HG03521 (cell line): Measurements from ENCODE around the gene TMPRSS11B.
"Not testable (repeated sequence)": the region's sequence is repeated elsewhere in the genome, so short reads cannot be mapped to it uniquely, and the experiment has no call there.

ENCODE experiments used
- ATAC-seq: cut with Tn5 transposase; IDR thresholded peaks from one replicate; pipeline ENCODE4 v1.9.1; 2021; ENCODE audit warnings: mild to moderate bottlenecking, moderate library complexity; ENCODE audit not compliant: unreplicated experiment

TMPRSS11B gene

GRCh38 chr4:68245594-68245993 lies at the start of gene TMPRSS11B:
TMPRSS11B (minus strand) TSS chr4:68245694; CDS start chr4:68245558, 136 bp downstream.
- no peak for ATAC-seq

GRCh38 chr4:68291256-68291655 lies 45.8 kb upstream of the TMPRSS11B start:
- no peak for ATAC-seq

- no peak for ATAC-seq
These were observed 42.9 kb upstream of the TMPRSS11B start for GRCh38 chr4:68288393-68288740.

GRCh38 chr4:68287704-68288392 lies 42.4 kb upstream of the TMPRSS11B start:
- no peak for ATAC-seq

- no peak for ATAC-seq
These were observed 38.2 kb upstream of the TMPRSS11B start for GRCh38 chr4:68283714-68284113.

GRCh38 chr4:68283095-68283494 lies 37.6 kb upstream of the TMPRSS11B start:
- ATAC-seq: no peak

- not testable (repeated sequence) for ATAC-seq
These were observed 36.6 kb upstream of the TMPRSS11B start for GRCh38 chr4:68281796-68282740.

- no peak for ATAC-seq
These were observed 32.5 kb upstream of the TMPRSS11B start for GRCh38 chr4:68278029-68278428.

GRCh38 chr4:68277627-68278026 lies 32.1 kb upstream of the TMPRSS11B start:
- no peak for ATAC-seq

GRCh38 chr4:68272860-68273259 lies 27.4 kb upstream of the TMPRSS11B start:
- no peak for ATAC-seq

- ATAC-seq: no peak
These were observed 26.9 kb upstream of the TMPRSS11B start for GRCh38 chr4:68272380-68272779.

GRCh38 chr4:68271851-68272357 lies 26.4 kb upstream of the TMPRSS11B start:
- no peak for ATAC-seq

- ATAC-seq: no peak
These were observed 22.0 kb upstream of the TMPRSS11B start for GRCh38 chr4:68267433-68267944.

GRCh38 chr4:68264875-68265565 lies 19.5 kb upstream of the TMPRSS11B start:
- ATAC-seq: no peak

- no peak for ATAC-seq
These were observed 13.7 kb upstream of the TMPRSS11B start for GRCh38 chr4:68259191-68259590.

GRCh38 chr4:68257719-68258118 lies 12.2 kb upstream of the TMPRSS11B start:
- ATAC-seq: no peak

- ATAC-seq: no peak
These were observed 10.8 kb upstream of the TMPRSS11B start for GRCh38 chr4:68256284-68256683.

GRCh38 chr4:68250151-68250930 lies 4.8 kb upstream of the TMPRSS11B start:
- no peak for ATAC-seq

- ATAC-seq: peak; percentile 71
These were observed 3.9 kb upstream of the TMPRSS11B start for GRCh38 chr4:68249434-68249833.

GRCh38 chr4:68240620-68241019 lies 4.9 kb downstream of the TMPRSS11B start:
- no peak for ATAC-seq
